ENCODE results near the gene RGS8.

Gene RGS8

DNA sequence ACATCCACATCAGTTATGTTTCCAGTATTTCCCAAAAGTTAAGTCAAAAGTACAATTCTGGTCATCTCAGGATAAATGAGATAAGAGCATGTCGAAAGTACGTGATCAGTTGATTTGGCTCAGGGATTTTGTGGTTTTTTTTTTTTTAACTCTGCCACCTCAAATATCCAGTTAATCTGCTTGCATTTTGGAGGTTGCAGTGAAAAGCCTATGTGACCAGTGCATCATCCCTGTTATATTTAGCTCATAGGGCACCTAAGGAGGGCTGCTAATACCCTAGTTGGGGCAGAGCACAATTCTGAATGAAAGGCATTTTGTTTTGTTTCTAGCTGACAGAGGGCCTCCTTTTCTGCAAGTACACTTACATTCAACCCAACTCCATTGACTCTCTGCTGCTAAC lies 48.5 kb downstream of the RGS8 start:
- no peak for TF ChIP-seq JUND (IDR thresholded peaks at IDR 0.05; ENCODE audit: low read depth)
- in situ Hi-C loops (cut with HindIII; ENCODE audit: low pct_unique_long_range_greater_than_20kb, low sequenced_read_pairs): no loop called here
- no peak for DNase-seq (ENCODE audit: low read depth in 1 of 2, low spot score in 1 of 2)

All from T47D (cell line).